GM13976 (cell line): Measurements from ENCODE around the gene SMYD3.

ENCODE experiments used
- DNase-seq: peaks from one replicate; pipeline ENCODE4 v3.0.0; 2012; ENCODE audit warnings: low spot score
- in situ Hi-C: fragments of 300-500 bp; cut with MboI; formaldehyde crosslinking; loops from one replicate; pipeline ENCODE4 v1.12.0; 2022; ENCODE audit warnings: low sequenced_read_pairs, mixed read lengths, inconsistent platforms; ENCODE audit not compliant: unreplicated experiment
- TF ChIP-seq, protein P1 (sequence below): IDR thresholded peaks from 2 replicates; pipeline ENCODE4 v1.5.1; 2012; ENCODE audit warnings: borderline replicate concordance, mild to moderate bottlenecking; ENCODE audit not compliant: insufficient read depth; ENCODE audit errors: extremely low read depth, missing control alignments, control extremely low read depth

SMYD3 gene

DNA sequence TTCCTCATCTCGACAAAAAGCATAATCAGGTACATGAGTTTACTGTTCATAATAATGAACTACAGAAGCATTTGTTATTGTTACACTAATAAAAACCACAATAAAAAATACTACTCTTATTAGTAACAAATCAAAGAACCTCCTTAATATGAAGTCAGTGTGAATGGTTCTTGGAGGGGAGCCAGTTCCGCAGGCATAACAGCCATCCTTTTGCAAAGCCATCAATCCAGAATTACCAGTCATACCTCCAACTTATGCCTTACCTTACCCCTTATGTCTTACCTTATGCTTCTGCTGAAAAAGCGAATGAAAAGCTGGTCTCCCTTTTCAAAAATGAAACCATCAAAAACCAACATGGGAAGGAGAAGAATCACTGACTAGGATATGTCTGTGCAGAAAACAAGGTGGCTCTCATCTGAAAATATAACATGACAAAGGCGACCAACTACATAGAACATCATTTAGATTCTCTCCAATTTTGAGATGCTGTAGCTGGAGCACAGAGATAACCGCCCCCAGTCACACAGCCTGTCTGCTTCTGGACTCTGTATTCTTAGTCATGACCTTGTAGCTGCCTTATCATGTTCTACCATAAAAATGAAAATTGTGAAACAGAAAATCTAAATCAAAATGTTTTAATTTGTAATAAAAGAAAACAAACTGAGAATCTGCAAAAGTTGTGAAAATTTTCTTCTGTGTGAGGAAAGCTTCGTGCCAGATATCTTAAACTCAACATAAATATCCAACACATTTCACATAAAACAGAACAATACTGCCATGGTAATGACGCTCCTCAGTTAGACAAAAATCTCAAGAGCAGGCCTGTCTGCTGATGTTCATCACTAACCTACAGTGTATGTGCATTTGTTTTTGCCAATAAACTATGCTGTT, 438.2 kb downstream of the SMYD3 start:
- TF ChIP-seq, protein P1, sequence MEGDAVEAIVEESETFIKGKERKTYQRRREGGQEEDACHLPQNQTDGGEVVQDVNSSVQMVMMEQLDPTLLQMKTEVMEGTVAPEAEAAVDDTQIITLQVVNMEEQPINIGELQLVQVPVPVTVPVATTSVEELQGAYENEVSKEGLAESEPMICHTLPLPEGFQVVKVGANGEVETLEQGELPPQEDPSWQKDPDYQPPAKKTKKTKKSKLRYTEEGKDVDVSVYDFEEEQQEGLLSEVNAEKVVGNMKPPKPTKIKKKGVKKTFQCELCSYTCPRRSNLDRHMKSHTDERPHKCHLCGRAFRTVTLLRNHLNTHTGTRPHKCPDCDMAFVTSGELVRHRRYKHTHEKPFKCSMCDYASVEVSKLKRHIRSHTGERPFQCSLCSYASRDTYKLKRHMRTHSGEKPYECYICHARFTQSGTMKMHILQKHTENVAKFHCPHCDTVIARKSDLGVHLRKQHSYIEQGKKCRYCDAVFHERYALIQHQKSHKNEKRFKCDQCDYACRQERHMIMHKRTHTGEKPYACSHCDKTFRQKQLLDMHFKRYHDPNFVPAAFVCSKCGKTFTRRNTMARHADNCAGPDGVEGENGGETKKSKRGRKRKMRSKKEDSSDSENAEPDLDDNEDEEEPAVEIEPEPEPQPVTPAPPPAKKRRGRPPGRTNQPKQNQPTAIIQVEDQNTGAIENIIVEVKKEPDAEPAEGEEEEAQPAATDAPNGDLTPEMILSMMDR: no peak
- in situ Hi-C loops: no loop called here
- no peak for DNase-seq

DNA sequence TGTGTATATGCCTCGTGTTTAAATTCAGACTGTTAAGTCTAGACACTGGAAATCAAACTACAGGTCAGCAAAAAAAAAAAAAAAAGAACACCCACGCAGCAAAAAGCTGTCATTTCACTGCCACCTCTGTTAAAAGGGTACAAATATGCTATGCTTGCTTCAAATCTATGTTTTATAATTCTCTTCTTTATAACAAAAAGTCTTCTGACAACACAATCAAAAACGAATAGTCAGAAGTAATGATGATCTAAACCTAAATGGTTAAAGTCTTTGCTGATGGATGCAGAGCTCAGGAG, 438.9 kb downstream of the SMYD3 start:
- in situ Hi-C loops: no loop called here

DNA sequence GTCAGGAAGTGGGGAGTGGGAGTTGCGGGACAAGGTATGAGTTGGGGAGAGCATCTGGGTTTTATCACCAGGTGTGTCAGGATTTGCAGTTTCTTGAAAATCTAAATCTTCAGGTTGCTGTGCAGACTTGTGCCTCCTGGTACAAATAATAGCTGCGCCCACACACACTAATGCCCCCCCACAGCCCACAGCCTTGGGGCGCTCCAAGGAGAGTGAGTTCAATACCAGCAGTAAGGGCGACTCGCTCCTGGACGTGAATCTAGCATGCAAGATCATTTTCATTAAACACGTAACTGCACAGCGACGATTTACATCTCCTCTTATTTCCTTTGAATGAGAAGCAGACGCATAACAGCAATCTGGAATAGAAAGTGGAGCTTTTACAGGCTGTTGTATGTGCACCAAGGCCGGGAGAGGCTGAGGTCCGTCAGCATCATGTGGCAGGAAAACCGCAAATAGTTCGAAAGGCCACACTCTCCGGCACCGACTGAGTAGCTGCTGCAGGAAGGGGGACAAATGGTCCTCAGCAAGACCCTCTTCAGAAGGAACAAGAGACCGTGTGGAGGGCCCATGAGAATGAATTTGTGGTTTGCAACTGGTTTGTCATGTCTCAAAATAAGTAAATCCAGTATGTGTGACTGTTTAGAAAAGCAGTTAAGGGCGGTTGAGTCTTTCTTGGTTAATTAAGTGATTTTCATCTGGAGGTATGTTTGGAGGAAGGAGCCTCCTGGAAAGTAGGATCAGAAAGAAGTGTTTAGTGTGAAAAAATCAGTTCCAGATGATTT, 439.5 kb downstream of the SMYD3 start:
- in situ Hi-C loops: no loop called here
- peak; percentile 24 for DNase-seq
- TF ChIP-seq, protein P1: no peak

More for the DNA sequence above, 438.9 kb downstream of the SMYD3 start:
- DNase-seq: no peak
- TF ChIP-seq, protein P1: no peak

DNA sequence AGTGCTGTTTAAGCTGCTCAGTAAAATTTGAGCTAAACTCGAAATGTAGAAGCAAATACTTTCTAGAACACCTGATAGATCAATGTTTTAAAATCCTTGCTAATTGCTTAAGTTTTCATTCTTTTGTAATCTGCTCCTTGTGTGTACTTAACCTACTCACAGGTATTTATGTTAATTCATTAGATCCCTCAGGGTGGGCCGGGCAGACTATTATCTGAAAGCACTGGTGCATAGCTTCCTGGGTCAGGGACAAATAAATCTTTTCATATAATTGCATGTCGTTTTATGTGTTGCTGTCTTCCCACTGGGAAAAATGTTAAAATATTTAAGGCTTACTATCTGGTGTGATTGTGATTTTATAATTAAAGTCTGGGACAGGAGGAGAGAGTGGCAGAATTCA, 440.5 kb downstream of the SMYD3 start:
- in situ Hi-C loops: no loop called here
- TF ChIP-seq, protein P1: no peak
- DNase-seq: no peak

DNA sequence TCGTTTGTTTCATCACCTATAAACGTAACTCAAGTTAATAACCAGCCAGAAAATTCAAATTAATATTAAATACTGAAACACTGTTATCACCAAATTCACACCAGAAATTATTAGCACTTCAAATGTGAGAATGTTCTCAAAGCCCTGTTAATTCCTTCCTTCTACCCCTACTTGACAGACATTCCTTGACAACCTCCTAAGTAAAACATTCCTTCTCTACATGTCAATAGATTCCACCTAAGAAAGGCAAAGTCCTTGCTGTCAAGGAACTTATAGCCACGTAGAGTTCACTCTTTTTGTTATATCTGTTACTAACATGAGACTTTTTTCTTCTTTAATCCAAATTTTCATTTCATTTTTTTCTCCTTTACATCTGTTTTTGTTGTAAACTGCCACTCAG, 441.5 kb downstream of the SMYD3 start:
- TF ChIP-seq, protein P1: no peak
- no peak for DNase-seq
- in situ Hi-C loops: no loop called here

DNA sequence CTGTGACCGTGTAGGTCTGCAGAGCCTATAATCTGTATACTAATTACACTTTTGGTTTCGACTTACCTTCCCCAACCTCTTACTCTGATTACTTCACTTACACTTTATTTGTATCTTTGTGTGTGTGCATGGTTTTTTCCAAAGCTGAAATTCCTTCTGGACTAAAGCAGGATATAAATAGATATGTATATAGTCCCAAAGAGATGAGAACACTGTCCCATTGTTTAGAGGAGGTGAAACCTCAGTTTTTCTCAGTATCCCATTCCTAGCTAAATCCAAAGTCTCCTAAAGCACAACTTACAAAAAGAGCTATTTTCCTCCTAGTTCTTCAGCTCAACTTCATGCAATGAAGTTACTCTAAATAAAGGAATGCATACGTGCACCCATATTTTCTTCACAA, 442.2 kb downstream of the SMYD3 start:
- no peak for DNase-seq
- in situ Hi-C loops: no loop called here
- TF ChIP-seq, protein P1: no peak
